Gastrocnemius medialis (tissue), 4 donors: Measurements from ENCODE around the gene PCYT2.

Experiments used
- CTCF ChIP-seq, 5 experiments: fragments of 450-650 bp in 3 of 5; fragments of 200-600 bp in 2 of 5; sonication (generic) in 2 of 5; IDR thresholded peaks in 4 of 5; conservative IDR thresholded peaks in 1 of 5; 1 replicate in 4 of 5; 2 replicates in 1 of 5; pipeline ENCODE4 v1.5.1; 2016 to 2019; ENCODE audit warnings: antibody characterized with exemption in 5 of 5, mild to moderate bottlenecking in 3 of 5, moderate library complexity in 3 of 5
- POLR2A ChIP-seq, 2 donors: fragments of 450-650 bp; IDR thresholded peaks; one replicate each; pipeline ENCODE4 v1.6.1; 2017; ENCODE audit warnings: antibody characterized with exemption in 2 of 2, mild to moderate bottlenecking in 2 of 2, moderate library complexity in 2 of 2

- TF ChIP-seq POLR2A (IDR thresholded peaks at IDR 0.05) = no peak
- no peak for TF ChIP-seq CTCF (IDR thresholded peaks at IDR 0.05 in 4 of 5, conservative IDR thresholded peaks at IDR 0.05 in 1 of 5)
Measured at GRCh38 chr17:81957691-81958432, 46.7 kb upstream of the PCYT2 start.
